Stimulated activated naive CD8-positive, alpha-beta T cell treated with anti-CD3 and anti-CD28 coated beads, Interleukin-15, Interleukin-2, amounts not matched to agents 100 ng/mL and 50 ng/mL, for 24 hours (primary cell): ENCODE data around the gene GLB1L2.

Experiments
- H3K27ac Mint-ChIP-seq: one replicate; pipeline ENCODE4 v1.8.0; 2021; ENCODE audit warnings: mild to moderate bottlenecking, mixed read lengths
- H3K27me3 Mint-ChIP-seq: one replicate; pipeline ENCODE4 v1.8.0; 2021; ENCODE audit warnings: mixed read lengths
- H3K36me3 Mint-ChIP-seq: one replicate; pipeline ENCODE4 v1.8.0; 2021; ENCODE audit warnings: low read depth, mixed read lengths
- H3K4me1 Mint-ChIP-seq: one replicate; pipeline ENCODE4 v1.8.0; 2021; ENCODE audit warnings: low read depth, mixed read lengths
- H3K4me3 Mint-ChIP-seq: one replicate; pipeline ENCODE4 v1.8.0; 2021; ENCODE audit warnings: mild to moderate bottlenecking, mixed read lengths
- H3K9me3 Mint-ChIP-seq: one replicate; pipeline ENCODE4 v1.8.0; 2021; ENCODE audit warnings: mixed read lengths

GLB1L2 gene

DNA sequence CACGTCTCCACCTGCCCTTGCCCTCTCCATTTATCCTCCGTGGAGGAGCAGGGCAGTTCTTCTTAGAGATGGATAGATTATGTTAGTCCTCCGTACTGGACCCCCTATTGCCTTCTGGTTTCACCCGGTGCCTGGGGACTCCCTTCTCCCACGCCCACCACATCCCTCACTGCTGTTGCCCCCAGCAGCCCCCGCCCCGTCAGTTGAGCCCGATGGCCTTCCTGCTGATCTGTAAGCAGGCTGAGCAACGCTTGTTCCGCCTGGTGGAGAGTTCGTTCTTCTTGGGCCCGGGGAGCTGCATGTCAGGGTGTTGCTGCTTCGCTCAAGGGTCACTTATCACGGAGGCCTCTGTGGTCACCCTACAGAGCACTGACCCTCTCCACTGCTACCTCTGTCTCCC lies 46.1 kb downstream of the GLB1L2 start:
- Mint-ChIP-seq H3K27ac (no peak overlapping the region), H3K36me3 (no peaks in the 10 kb centered on the region), H3K27me3 (no peaks in the 10 kb centered on the region), H3K4me1 (no peaks in the 10 kb centered on the region), H3K9me3 (no peaks in the 10 kb centered on the region), H3K4me3 (no peak overlapping the region)

DNA sequence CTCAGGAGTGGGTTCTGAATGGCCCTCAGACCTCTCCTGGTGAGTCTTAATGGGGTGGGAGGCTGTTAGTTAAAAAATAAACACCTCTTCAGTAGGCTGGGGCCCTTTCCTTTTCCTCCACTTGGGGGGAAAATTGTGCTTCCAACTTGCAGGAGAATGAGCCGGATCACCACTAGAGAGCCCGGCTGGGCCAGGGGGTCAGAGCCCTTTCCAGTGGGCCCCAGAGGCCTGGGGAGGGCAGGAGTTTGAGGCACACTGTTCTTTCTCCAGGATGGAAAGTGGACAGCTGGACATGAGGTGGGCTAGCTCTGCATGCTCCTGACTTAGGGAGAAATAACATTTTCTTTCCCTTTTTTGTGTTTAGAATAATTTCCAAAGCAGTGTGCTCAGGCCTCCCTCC lies 47.5 kb downstream of the GLB1L2 start:
- H3K4me1 Mint-ChIP-seq = no peaks in the 10 kb centered on the region
- no peak overlapping the region for H3K27ac Mint-ChIP-seq
- H3K4me3 Mint-ChIP-seq = no peak overlapping the region
- H3K27me3 Mint-ChIP-seq = no peaks in the 10 kb centered on the region
- H3K36me3 Mint-ChIP-seq = no peaks in the 10 kb centered on the region
- no peaks in the 10 kb centered on the region for H3K9me3 Mint-ChIP-seq

DNA sequence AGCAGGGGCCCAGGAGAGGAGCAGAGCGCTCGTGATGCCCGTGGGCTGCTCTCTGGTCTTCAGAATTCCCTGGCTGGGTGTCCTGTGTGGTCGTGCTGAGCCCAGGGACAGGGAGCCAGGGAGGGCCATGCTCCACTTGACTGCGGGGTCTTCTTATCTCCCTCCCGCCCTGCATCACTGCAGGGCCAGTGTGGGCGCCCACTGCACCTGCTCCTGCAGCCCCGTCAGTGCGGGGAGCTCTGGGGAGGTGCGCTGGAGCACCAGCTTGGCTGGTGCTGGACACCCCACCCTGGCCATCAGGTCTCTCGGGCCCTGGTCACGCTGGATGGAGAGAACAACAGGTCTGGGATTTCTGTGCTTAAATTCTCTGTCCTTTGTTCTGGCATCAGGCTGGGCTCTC lies 48.4 kb downstream of the GLB1L2 start:
- no peaks in the 10 kb centered on the region for H3K4me1 Mint-ChIP-seq
- H3K4me3 Mint-ChIP-seq = no peak overlapping the region

DNA sequence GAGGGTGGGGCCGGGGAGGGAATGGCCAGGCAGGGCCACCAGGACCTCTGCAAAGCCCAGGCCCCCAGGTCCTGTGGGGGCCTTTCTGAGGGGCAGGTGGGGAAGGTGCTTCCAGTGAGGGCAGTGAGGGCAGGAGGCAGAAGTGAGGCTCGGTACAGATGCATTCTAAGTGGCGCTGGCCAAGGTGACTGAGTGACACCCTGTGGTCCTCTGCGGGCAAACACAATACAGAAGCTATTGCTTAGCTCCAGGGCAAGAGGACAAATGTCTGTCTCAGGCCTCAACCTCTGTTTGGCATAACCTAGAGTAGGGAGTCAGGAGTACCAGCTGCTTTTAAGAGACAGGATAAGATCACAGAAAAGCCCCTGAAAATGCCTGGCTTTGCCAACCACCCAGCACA lies 49.0 kb downstream of the GLB1L2 start:
- peaks cover 4% of the 10 kb centered on the region for H3K27me3 Mint-ChIP-seq
- no peak overlapping the region for H3K27ac Mint-ChIP-seq
- no peaks in the 10 kb centered on the region for H3K4me1 Mint-ChIP-seq
- no peaks in the 10 kb centered on the region for H3K36me3 Mint-ChIP-seq
- H3K4me3 Mint-ChIP-seq = no peak overlapping the region
- H3K9me3 Mint-ChIP-seq = no peaks in the 10 kb centered on the region

More for the DNA sequence above, 48.4 kb downstream of the GLB1L2 start:
- Mint-ChIP-seq H3K9me3 (no peaks in the 10 kb centered on the region), H3K27me3 (peaks cover under 1% of the 10 kb centered on the region), H3K36me3 (no peaks in the 10 kb centered on the region), H3K27ac (no peak overlapping the region)

DNA sequence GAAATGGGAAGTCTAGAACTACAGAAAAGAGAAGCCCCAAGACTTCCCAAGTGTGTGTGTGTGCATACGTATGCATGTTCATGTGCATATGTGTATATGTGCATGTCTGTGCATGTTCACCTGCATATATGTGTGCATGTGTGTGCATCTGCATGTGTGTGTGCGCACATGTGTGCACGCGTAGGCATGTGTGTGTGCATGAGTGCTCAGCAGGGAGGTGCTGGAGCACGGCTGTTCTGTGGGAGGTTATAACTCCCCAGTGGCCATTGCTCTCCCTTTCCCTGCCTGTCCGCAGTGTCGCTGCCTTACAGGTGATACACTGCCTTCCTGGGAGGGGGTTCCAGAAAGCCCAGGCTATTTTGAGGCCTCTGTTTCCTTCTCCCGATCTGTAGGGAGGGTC lies 50.5 kb downstream of the GLB1L2 start:
- no peaks in the 10 kb centered on the region for H3K36me3 Mint-ChIP-seq
- H3K27me3 Mint-ChIP-seq = peaks cover 7% of the 10 kb centered on the region
- H3K4me3 Mint-ChIP-seq = no peak overlapping the region
- H3K27ac Mint-ChIP-seq = no peak overlapping the region
- peaks cover 9% of the 10 kb centered on the region for H3K4me1 Mint-ChIP-seq
- H3K9me3 Mint-ChIP-seq = no peaks in the 10 kb centered on the region

DNA sequence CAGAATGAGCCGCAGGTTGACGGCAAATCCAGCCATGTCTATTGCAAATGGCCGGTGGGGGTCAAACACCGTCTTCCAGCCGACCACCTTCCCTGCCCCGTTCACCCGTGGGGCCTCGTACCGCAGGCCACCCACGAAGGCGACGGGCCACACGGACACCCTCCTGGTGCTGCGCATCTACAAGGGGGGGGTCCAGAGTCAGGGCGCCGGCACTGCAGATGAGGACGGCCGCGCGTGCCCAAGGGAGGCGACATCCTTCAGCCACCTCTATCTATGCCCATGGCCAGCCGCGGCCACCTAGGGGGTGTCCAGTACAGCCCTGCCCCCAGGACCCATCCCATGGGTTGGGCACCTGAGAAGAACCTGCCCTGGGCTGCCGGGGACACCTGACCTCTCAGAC lies 51.0 kb downstream of the GLB1L2 start:
- Mint-ChIP-seq H3K36me3 (no peaks in the 10 kb centered on the region), H3K27ac (no peak overlapping the region), H3K9me3 (no peaks in the 10 kb centered on the region), H3K4me3 (no peak overlapping the region), H3K4me1 (peaks cover 10% of the 10 kb centered on the region), H3K27me3 (peaks cover 7% of the 10 kb centered on the region)

DNA sequence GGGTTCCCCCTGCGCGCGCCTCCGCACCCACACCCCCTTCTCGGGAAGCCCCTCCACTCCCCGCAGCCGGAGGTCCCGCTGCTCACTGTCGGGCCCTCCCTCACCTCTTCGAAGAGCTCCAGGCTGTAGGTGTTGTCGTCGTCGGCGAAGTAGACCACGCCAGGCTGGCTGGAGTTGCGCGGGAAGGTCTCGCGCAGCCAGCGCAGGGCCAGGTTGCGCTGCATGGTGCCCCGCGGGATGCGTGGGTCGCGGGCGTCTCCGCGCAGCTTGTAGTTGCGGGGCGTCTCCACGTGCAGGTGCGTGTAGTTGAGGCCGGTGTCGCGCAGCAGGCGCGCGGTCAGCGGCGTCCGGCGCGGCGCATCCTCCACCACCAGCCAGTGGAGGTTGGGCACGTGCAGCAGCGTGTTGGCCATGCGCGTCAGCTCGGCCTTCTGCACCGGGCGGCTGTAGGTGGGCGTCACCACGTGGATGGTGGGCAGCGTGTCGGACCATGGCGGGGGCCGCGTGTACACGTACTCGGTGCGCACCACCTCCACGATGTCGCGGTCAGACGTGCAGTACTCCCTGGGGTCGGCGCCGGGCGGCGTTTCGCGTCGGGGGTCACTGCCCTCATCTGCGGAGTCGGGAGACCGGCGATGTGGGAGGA lies 51.9 kb downstream of the GLB1L2 start:
- Mint-ChIP-seq H3K27ac (no peak overlapping the region), H3K4me3 (no peak overlapping the region), H3K9me3 (no peaks in the 10 kb centered on the region), H3K4me1 (peaks cover 10% of the 10 kb centered on the region), H3K27me3 (peaks cover 7% of the 10 kb centered on the region), H3K36me3 (no peaks in the 10 kb centered on the region)

DNA sequence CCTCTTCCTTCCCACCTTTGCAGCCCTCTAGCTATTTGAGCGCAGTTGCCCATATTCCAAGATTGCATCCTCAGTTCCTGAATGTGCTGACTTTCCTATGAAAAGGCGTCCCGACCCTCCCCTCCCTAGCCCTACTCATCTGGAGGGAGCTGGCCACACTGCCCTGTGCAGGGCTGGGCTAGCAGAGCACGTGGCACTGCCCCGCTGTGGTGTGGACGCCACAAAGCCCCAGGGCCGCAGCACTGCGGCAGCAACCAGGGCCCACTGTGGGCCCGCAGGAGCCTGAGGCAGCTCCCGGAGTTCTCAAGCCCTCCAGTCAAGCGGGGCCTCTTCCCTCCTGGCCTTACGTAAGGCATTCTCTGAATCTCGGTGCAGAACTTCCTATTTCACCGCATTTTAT lies 52.6 kb downstream of the GLB1L2 start:
- peaks cover 11% of the 10 kb centered on the region for H3K27me3 Mint-ChIP-seq
- H3K4me3 Mint-ChIP-seq = no peak overlapping the region
- no peak overlapping the region for H3K27ac Mint-ChIP-seq
- no peaks in the 10 kb centered on the region for H3K36me3 Mint-ChIP-seq
- H3K4me1 Mint-ChIP-seq = peaks cover 10% of the 10 kb centered on the region
- no peaks in the 10 kb centered on the region for H3K9me3 Mint-ChIP-seq

DNA sequence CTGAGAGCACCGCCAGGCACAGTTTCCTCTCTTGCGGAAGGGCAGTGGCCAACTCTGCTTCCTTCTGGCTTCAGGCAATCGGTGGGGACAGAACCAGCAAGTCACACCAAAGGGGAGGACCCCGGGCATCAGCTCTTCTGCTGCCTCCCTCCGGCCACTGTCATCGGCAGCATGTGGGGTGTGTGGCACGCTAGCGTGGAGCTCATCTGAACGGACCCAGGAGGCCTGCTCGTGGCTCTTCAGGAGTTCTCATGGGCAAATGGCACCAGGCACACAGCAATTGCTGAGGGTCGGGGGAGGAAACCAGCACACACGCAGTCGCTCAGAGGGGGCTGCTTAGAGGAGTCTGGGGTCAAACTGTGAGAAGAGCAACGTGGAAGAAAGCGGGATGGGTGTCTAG lies 53.4 kb downstream of the GLB1L2 start:
- Mint-ChIP-seq H3K27ac (no peak overlapping the region), H3K27me3 (peaks cover 11% of the 10 kb centered on the region), H3K36me3 (no peaks in the 10 kb centered on the region), H3K4me3 (no peak overlapping the region), H3K9me3 (no peaks in the 10 kb centered on the region), H3K4me1 (peaks cover 10% of the 10 kb centered on the region)

DNA sequence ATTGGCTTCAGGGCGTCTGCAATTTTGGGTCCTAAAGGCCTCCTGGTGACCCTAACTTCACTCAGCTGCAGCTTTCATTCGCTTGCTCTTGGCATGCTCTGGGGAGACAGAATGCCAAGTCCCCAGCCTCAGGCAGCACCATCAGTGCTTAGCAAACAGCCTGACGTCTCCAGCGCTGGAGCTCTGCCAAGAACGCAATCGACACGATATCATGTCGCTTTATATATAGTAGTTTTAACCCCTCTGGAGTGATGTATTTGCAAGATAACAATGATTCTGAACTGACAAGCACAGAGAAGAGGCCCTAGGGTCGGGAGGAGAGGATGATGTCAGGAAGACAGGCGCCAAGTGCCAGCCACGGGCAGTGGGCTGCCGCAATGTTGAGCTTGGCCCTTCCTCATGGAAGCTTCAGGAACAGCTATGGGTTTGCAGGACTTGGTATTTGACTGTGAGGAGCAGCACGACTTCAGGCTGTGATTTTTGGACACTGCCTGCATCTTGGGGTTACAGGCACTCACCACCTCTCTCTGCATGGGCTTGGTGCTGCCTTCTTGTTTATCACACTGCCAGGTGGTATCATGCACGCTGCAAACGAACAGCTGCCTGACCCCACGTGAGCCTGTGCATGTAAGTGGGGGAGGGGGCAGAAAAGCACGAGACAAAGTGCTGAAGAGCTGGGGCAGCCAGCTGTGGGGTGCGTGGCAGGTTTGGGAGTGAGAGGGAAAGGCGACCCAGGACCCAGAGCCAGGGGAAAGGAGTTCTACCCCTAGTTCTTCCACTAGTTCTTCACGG lies 54.2 kb downstream of the GLB1L2 start:
- peaks cover 11% of the 10 kb centered on the region for H3K27me3 Mint-ChIP-seq
- H3K4me1 Mint-ChIP-seq = peaks cover 10% of the 10 kb centered on the region

DNA sequence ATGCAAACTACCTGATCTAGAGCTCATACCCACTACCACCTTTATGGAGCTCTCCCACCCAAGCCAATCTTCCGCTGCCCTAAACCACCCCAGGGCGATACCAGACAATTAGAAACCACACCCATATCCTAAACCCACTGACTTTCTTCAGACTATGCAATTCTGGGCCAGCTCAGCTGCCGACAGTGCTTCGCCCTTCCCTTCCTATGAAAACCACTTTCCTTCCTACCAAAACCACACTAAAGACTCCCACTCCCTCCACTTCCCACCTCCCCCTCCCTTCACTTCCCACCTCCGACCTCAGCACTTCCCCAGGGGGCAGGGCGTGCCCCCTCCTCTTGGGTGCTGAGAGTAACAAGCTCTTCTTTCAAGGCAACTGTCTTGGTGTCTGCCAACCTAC lies 55.2 kb downstream of the GLB1L2 start:
- peaks cover 10% of the 10 kb centered on the region for H3K4me1 Mint-ChIP-seq
- H3K27ac Mint-ChIP-seq = no peak overlapping the region
- H3K36me3 Mint-ChIP-seq = no peaks in the 10 kb centered on the region
- H3K4me3 Mint-ChIP-seq = no peak overlapping the region
- H3K27me3 Mint-ChIP-seq = peaks cover 11% of the 10 kb centered on the region
- H3K9me3 Mint-ChIP-seq = no peaks in the 10 kb centered on the region

More for the DNA sequence above, 54.2 kb downstream of the GLB1L2 start:
- no peak overlapping the region for H3K27ac Mint-ChIP-seq
- no peaks in the 10 kb centered on the region for H3K36me3 Mint-ChIP-seq
- H3K4me3 Mint-ChIP-seq = no peak overlapping the region
- H3K9me3 Mint-ChIP-seq = no peaks in the 10 kb centered on the region

DNA sequence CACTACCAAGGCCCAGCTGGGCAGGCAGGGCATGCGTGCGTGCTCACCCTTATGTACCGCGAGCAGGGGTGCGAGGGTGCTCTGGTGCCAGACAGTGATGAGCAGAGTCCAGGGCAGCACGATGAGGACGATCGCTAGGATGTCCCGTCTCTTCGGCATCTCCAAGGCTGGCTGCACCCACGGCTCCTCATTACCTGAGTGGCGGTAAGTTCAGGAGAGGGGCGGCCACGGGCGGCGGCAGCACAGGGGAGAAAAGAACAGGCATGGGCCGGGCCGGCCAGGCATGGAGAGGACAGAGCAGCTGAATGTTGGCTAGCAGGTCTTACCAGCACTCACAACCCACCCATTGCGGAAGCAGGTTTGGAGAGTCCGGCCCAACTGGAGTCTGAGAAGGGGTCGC lies 55.7 kb downstream of the GLB1L2 start:
- Mint-ChIP-seq H3K27ac (no peak overlapping the region), H3K36me3 (no peaks in the 10 kb centered on the region), H3K4me3 (no peak overlapping the region), H3K27me3 (peaks cover 11% of the 10 kb centered on the region), H3K4me1 (peaks cover 10% of the 10 kb centered on the region), H3K9me3 (no peaks in the 10 kb centered on the region)

DNA sequence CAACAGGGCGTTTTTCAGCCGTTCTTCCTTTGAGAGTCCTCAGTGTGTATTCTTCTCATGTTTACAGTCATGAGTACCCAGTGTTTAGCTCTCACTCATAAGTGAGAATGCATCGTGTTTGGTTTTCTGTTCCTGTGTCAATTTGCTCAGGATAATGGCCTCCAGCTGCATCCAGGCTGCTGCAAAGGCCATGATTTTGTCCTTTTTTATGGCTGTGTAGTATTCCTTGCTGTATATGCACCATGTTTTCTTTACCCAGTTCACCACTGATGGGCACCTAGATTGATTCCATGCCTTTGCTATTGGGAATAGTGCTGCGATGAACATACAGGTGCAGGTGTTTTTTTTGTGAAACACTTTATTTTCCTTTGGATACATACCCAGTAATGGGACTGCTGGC lies 56.8 kb downstream of the GLB1L2 start:
- no peak overlapping the region for H3K27ac Mint-ChIP-seq
- no peaks in the 10 kb centered on the region for H3K36me3 Mint-ChIP-seq
- H3K4me1 Mint-ChIP-seq = peaks cover 10% of the 10 kb centered on the region
- no peaks in the 10 kb centered on the region for H3K9me3 Mint-ChIP-seq
- no peak overlapping the region for H3K4me3 Mint-ChIP-seq
- H3K27me3 Mint-ChIP-seq = peaks cover 11% of the 10 kb centered on the region

DNA sequence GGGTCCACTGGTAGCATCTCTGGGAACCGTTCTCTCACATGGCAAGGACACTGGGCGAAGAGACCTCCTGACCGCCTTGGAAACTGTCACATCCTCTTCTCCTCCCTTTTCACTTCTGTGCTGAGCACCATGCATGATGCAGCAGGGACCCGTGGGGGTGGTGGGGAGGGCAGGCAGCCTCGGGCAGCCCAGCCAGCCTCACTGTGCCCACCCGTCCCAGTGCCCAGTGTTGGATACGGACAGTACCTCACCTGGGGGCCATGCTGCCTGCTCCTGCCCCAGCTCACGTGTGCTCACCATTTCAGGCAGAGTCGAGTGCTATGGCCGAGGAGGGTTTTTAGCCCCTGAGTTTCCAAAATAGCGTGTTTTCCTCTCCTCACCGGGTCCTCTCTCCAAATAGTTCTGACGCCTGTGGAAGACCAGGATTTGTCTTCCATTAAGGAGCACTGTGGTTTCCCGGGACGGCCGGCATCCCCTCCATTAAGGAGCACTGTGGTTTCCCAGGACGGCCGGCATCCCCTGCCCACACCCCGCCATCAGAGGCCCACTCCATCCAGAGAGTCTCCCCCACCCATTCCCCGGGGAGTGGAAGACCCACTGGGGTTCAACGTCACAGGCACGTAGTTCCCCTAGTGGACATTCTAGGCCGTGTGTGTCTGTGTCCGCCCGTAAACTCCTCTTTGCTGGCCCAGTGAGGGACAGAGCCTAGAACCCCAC lies 57.8 kb downstream of the GLB1L2 start:
- Mint-ChIP-seq H3K4me3 (no peak overlapping the region), H3K27ac (no peak overlapping the region), H3K27me3 (peaks cover 11% of the 10 kb centered on the region), H3K36me3 (no peaks in the 10 kb centered on the region), H3K9me3 (no peaks in the 10 kb centered on the region), H3K4me1 (peaks cover 10% of the 10 kb centered on the region)
